Mesendoderm (in vitro differentiated cells): ENCODE data around the gene KCND3.
A peak's percentile ranks its signal among the peaks of the same experiment; 100 is the strongest.

Experiments
- DNase-seq: peaks from one replicate; pipeline ENCODE4 v3.0.0; 2013
- H2AK5ac ChIP-seq: 2 replicates; pipeline ENCODE4 v1.6.1; 2013; ENCODE audit warnings: low read length, inconsistent platforms
- H2BK120ac ChIP-seq: 2 replicates; pipeline ENCODE4 v1.6.1; 2013; ENCODE audit warnings: low read depth, mild to moderate bottlenecking, low read length, moderate library complexity, mixed read lengths
- H2BK15ac ChIP-seq: replicated peaks from 2 replicates; pipeline ENCODE4 v1.6.1; 2013; ENCODE audit warnings: low read depth, mild to moderate bottlenecking, moderate library complexity
- H2BK5ac ChIP-seq: 2 replicates; pipeline ENCODE4 v1.6.1; 2013; ENCODE audit warnings: low read length, inconsistent platforms
- H3K18ac ChIP-seq: 2 replicates; pipeline ENCODE4 v1.6.1; 2013; ENCODE audit warnings: mild to moderate bottlenecking, low read length, mixed read lengths
- H3K23ac ChIP-seq: one replicate; pipeline ENCODE4 v1.6.1; 2013; ENCODE audit warnings: low read length
- H3K27ac ChIP-seq: 2 replicates; pipeline ENCODE4 v1.5.1; 2013; ENCODE audit warnings: low read depth, mild to moderate bottlenecking, inconsistent platforms, low read length, moderate library complexity
- H3K27me3 ChIP-seq: 2 replicates; pipeline ENCODE4 v1.6.1; 2013; ENCODE audit warnings: low read length, control low read depth, mild to moderate bottlenecking, inconsistent platforms; ENCODE audit not compliant: insufficient read depth, poor library complexity
- H3K36me3 ChIP-seq: 2 replicates; pipeline ENCODE4 v1.6.1; 2013; ENCODE audit warnings: low read length, inconsistent platforms; ENCODE audit not compliant: control insufficient read depth, insufficient read depth
- H3K4ac ChIP-seq: one replicate; pipeline ENCODE4 v1.6.1; 2013; ENCODE audit warnings: low read depth, mild to moderate bottlenecking, low read length, moderate library complexity
- H3K4me1 ChIP-seq: 2 replicates; pipeline ENCODE4 v1.6.1; 2013; ENCODE audit warnings: low read depth, low read length, inconsistent platforms; ENCODE audit not compliant: control insufficient read depth
- H3K4me2 ChIP-seq: 2 replicates; pipeline ENCODE4 v1.6.1; 2013; ENCODE audit warnings: low read length
- H3K4me3 ChIP-seq: 2 replicates; pipeline ENCODE4 v1.5.1; 2013; ENCODE audit warnings: mild to moderate bottlenecking, low read length
- H3K56ac ChIP-seq: one replicate; pipeline ENCODE4 v1.6.1; 2013; ENCODE audit warnings: low read length
- H3K79me1 ChIP-seq: 2 replicates; pipeline ENCODE4 v1.6.1; 2013; ENCODE audit warnings: low read length, inconsistent platforms
- H3K79me2 ChIP-seq: 2 replicates; pipeline ENCODE4 v1.6.1; 2013; ENCODE audit warnings: mild to moderate bottlenecking, low read length; ENCODE audit not compliant: control insufficient read depth, insufficient read depth
- H3K9ac ChIP-seq: 2 replicates; pipeline ENCODE4 v1.6.1; 2013; ENCODE audit warnings: low read length, inconsistent platforms
- H4K5ac ChIP-seq: one replicate; pipeline ENCODE4 v1.6.1; 2013; ENCODE audit warnings: low read length
- H4K8ac ChIP-seq: one replicate; pipeline ENCODE4 v1.6.1; 2013; ENCODE audit warnings: low read depth, mild to moderate bottlenecking, control low read depth, low read length, moderate library complexity
- WGBS: extraction: QIAGEN DNeasy Blood & Tissue Kit; methylation state at CpG from one replicate; pipeline ENCODE4 v1.1.7; 2013; ENCODE audit warnings: low lambda C conversion rate, missing lambda C conversion rate; ENCODE audit not compliant: insufficient coverage; ENCODE audit errors: extremely low coverage; 5-methylcytosine and 5-hydroxymethylcytosine counted together

Gene KCND3

DNA sequence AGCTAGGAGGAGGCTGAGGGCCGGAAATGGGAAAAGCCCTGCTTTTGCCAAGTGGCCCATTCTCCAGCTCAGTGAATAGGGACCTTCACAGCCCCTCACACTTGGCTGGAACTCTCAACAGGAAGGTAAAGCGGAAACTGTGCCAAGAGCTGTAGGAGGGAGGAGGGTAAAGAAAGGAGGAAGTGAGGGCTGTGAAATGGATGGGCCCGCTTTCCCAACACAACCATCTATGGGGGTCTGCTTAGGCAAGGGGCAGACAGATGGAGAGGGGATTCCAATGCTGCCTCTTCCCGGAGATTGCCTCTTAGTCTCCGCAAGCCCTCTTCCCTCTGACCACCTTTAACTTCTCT, 255.5 kb downstream of the KCND3 start:
- H3K23ac ChIP-seq: no peak overlapping the region
- no peak overlapping the region for H3K56ac ChIP-seq
- no peak overlapping the region for H3K4me3 ChIP-seq
- H3K4me2 ChIP-seq: no peak overlapping the region
- H3K79me1 ChIP-seq: peaks cover 3% of the 10 kb centered on the region
- H3K27me3 ChIP-seq: no peaks in the 10 kb centered on the region
- H3K9ac ChIP-seq: no peak overlapping the region
- no peak overlapping the region for H3K27ac ChIP-seq
- H3K79me2 ChIP-seq: no peaks in the 10 kb centered on the region
- no peak overlapping the region for H2BK120ac ChIP-seq
- H3K4me1 ChIP-seq: peaks cover 10% of the 10 kb centered on the region
- H2BK15ac ChIP-seq: no peak overlapping the region
- H3K36me3 ChIP-seq: no peaks in the 10 kb centered on the region
- no peak overlapping the region for H4K5ac ChIP-seq
- no peak overlapping the region for H2AK5ac ChIP-seq
- no peak for DNase-seq
- H3K18ac ChIP-seq: no peak overlapping the region
- no peak overlapping the region for H4K8ac ChIP-seq
- H3K4ac ChIP-seq: no peak overlapping the region
- WGBS: no CpG with 5 or more reads among the region's 5 CpGs
- H2BK5ac ChIP-seq: no peak overlapping the region

DNA sequence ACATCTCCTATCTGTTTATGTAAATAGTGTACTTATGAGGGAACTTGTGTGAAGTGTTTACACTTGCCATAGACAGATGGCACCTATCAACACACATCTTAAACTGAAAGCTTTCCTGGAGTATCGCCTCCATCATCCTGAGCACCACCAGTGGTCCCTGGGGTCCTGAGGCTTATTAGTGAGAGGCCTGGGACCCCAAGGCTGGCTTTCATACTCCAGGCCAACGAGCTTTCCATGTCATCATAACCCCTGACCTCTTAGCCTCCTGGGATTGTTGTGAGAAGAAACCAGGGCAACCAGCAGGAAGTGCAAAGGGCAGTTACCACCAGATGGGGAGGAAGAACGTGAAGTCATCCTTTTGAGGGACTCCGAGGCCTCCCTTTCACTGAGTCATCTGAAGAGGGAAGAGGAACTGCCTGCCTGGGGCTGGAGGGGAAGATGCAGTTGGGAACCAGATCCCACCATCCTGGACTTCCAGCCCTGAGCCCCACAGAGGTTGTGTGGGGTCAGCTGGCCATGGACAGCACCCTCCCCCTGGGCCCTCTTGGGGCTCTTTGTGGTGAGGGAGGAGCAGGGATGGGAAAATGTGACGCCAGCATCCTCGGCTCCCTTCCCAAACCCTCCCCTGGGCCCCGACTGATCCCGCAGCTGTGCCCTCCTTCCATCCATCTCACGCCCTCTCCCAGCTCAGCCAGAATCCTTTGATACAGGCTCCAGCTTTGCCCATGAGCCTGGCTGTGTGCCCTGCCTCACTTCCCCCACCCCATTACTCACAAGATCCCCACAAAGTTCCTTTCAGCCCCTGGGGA, 256.1 kb downstream of the KCND3 start:
- no peak overlapping the region for H4K8ac ChIP-seq
- H3K4me2 ChIP-seq: no peak overlapping the region
- no peak overlapping the region for H2BK15ac ChIP-seq
- no peak overlapping the region for H2BK120ac ChIP-seq
- WGBS: no CpG with 5 or more reads among the region's 9 CpGs
- no peak overlapping the region for H3K18ac ChIP-seq
- H4K5ac ChIP-seq: no peak overlapping the region
- no peak overlapping the region for H2BK5ac ChIP-seq
- H3K79me2 ChIP-seq: no peaks in the 10 kb centered on the region
- no peak overlapping the region for H2AK5ac ChIP-seq
- H3K27ac ChIP-seq: no peak overlapping the region
- DNase-seq: peak; percentile 83
- H3K23ac ChIP-seq: no peak overlapping the region
- H3K9ac ChIP-seq: no peak overlapping the region
- H3K36me3 ChIP-seq: no peaks in the 10 kb centered on the region
- peak overlapping the region; percentile 22 for H3K56ac ChIP-seq
- H3K4ac ChIP-seq: no peak overlapping the region
- peaks cover 10% of the 10 kb centered on the region for H3K4me1 ChIP-seq
- H3K79me1 ChIP-seq: peaks cover 3% of the 10 kb centered on the region
- no peaks in the 10 kb centered on the region for H3K27me3 ChIP-seq
- no peak overlapping the region for H3K4me3 ChIP-seq

DNA sequence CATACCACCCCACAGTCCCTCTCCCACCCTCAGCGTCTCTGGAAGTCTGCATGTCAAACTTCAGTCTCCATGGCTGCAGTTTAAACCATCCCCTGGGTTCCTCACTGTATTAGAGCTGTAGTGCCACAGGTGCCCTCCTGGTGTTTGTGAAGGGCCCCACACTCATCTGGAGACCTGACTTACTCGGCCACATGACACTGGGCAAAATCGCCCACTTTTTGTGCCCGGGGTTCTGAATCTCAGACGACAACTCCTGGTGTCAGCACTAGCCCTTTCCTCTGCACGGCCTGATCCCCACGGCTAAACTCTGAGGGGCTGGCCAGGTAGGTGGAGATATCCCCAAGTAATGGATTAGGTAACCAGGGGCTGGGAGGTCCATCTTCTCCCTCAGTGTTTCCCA, 256.8 kb downstream of the KCND3 start:
- no peaks in the 10 kb centered on the region for H3K79me2 ChIP-seq
- no peak overlapping the region for H2BK120ac ChIP-seq
- no peak overlapping the region for H4K8ac ChIP-seq
- no peak overlapping the region for H2AK5ac ChIP-seq
- no peak overlapping the region for H3K56ac ChIP-seq
- H2BK5ac ChIP-seq: no peak overlapping the region
- no peak overlapping the region for H2BK15ac ChIP-seq
- WGBS: no CpG with 5 or more reads among the region's 7 CpGs
- no peak for DNase-seq
- H3K4me1 ChIP-seq: peaks cover 7% of the 10 kb centered on the region
- no peaks in the 10 kb centered on the region for H3K27me3 ChIP-seq
- H4K5ac ChIP-seq: no peak overlapping the region
- no peak overlapping the region for H3K4me3 ChIP-seq
- no peaks in the 10 kb centered on the region for H3K36me3 ChIP-seq
- no peak overlapping the region for H3K9ac ChIP-seq
- no peak overlapping the region for H3K4me2 ChIP-seq
- H3K18ac ChIP-seq: no peak overlapping the region
- H3K4ac ChIP-seq: no peak overlapping the region
- peaks cover 3% of the 10 kb centered on the region for H3K79me1 ChIP-seq
- H3K27ac ChIP-seq: no peak overlapping the region
- H3K23ac ChIP-seq: no peak overlapping the region

DNA sequence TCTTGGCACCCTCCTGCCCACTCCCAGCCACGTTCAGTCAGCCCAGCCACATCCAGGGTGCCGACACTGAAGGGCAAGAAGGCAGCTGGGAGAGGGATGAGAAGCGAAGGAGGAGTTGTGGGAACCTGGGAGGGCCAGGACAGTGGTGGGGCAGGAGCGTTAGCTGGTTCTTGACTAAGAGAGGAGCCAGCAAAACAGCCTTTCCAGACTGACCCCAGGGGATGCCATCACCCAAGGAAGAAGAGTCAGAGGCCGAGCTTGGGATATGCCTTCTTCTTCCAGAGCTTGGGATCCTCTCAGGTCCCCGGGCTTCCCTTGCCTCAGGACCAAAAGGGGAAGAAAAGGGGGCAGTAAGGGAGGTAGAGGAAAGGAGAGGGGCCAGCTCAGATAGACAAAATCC, 257.5 kb downstream of the KCND3 start:
- no peak overlapping the region for H2AK5ac ChIP-seq
- no peak overlapping the region for H3K18ac ChIP-seq
- H4K5ac ChIP-seq: no peak overlapping the region
- no peak overlapping the region for H2BK120ac ChIP-seq
- H3K56ac ChIP-seq: no peak overlapping the region
- no peak overlapping the region for H2BK15ac ChIP-seq
- H3K79me1 ChIP-seq: peaks cover 3% of the 10 kb centered on the region
- H3K4me2 ChIP-seq: no peak overlapping the region
- H3K4me3 ChIP-seq: no peak overlapping the region
- H2BK5ac ChIP-seq: no peak overlapping the region
- no CpG with 5 or more reads among the region's 6 CpGs for WGBS
- H3K36me3 ChIP-seq: no peaks in the 10 kb centered on the region
- no peak overlapping the region for H3K23ac ChIP-seq
- no peak overlapping the region for H4K8ac ChIP-seq
- H3K4ac ChIP-seq: no peak overlapping the region
- H3K27ac ChIP-seq: no peak overlapping the region
- no peaks in the 10 kb centered on the region for H3K27me3 ChIP-seq
- peaks cover 7% of the 10 kb centered on the region for H3K4me1 ChIP-seq
- H3K79me2 ChIP-seq: no peaks in the 10 kb centered on the region
- no peak overlapping the region for H3K9ac ChIP-seq
- no peak for DNase-seq

DNA sequence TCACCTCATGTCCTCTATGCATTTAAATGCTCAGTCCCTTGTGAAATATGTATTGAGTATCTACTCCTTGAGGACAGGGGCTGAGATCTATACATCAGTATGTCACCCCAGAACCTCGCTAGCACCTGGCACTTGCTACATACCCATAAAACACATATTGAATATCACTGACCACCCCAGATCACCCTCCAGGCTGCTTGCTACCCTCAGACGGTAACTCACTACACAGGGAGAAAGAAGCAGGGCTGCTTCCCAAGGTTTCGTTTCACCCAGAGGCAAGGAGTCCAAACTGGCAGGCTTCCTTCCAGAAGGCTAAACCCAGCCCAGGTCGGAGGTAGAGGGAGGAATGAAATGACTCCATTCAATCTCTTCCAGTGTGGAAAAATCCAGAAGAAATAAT, 258.8 kb downstream of the KCND3 start:
- H3K4me1 ChIP-seq: peaks cover 1% of the 10 kb centered on the region
- no peak overlapping the region for H3K27ac ChIP-seq
- no peak overlapping the region for H2BK15ac ChIP-seq
- H2BK5ac ChIP-seq: no peak overlapping the region
- no peaks in the 10 kb centered on the region for H3K79me2 ChIP-seq
- H3K18ac ChIP-seq: no peak overlapping the region
- H4K8ac ChIP-seq: no peak overlapping the region
- H3K4me2 ChIP-seq: no peak overlapping the region
- no peaks in the 10 kb centered on the region for H3K36me3 ChIP-seq
- no peak overlapping the region for H4K5ac ChIP-seq
- H3K9ac ChIP-seq: no peak overlapping the region
- H2AK5ac ChIP-seq: no peak overlapping the region
- no peaks in the 10 kb centered on the region for H3K27me3 ChIP-seq
- no peak for DNase-seq
- no peak overlapping the region for H3K23ac ChIP-seq
- no peak overlapping the region for H3K4me3 ChIP-seq
- WGBS: no CpG with 5 or more reads among the region's 4 CpGs
- no peak overlapping the region for H3K4ac ChIP-seq
- no peak overlapping the region for H2BK120ac ChIP-seq
- H3K56ac ChIP-seq: no peak overlapping the region
- peaks cover 3% of the 10 kb centered on the region for H3K79me1 ChIP-seq
